SU-DHL-6 (cell line): Measurements from ENCODE around the gene GLIPR2.

Source experiments
- H2AFZ ChIP-seq: fragments of 200-600 bp; sonication (generic); 2 replicates; pipeline ENCODE4 v1.6.1; 2014; ENCODE audit warnings: low read depth, mild to moderate bottlenecking, moderate library complexity, mixed read lengths, antibody characterized with exemption, low read length; ENCODE audit not compliant: severe bottlenecking
- H3F3A ChIP-seq: fragments of 200-600 bp; shearing (Covaris generic); 2 replicates; pipeline ENCODE4 v1.6.0; 2016; ENCODE audit warnings: antibody characterized with exemption, mild to moderate bottlenecking; ENCODE audit not compliant: insufficient read depth
- H3K27ac ChIP-seq: fragments of 200-600 bp; sonication (generic); 2 replicates; pipeline ENCODE4 v1.5.1; 2016; ENCODE audit warnings: low read depth, mild to moderate bottlenecking, low read length, moderate library complexity, mixed read lengths
- H3K27me3 ChIP-seq: fragments of 200-600 bp; sonication (generic), shearing (Covaris generic); 2 replicates; pipeline ENCODE4 v1.6.0; 2014; ENCODE audit warnings: mild to moderate bottlenecking, low read length
- H3K36me3 ChIP-seq: fragments of 200-600 bp; sonication (generic); 2 replicates; pipeline ENCODE4 v1.6.1; 2014; ENCODE audit warnings: mild to moderate bottlenecking, low read length, mixed read lengths
- H3K4me2 ChIP-seq: fragments of 300-600, 200-600 bp; shearing (Covaris generic), sonication (generic); 2 replicates; pipeline ENCODE4 v1.6.0; 2014; ENCODE audit warnings: low read length, low read depth, mild to moderate bottlenecking; ENCODE audit not compliant: poor library complexity, severe bottlenecking
- H3K4me3 ChIP-seq: fragments of 200-600 bp; sonication (generic); 2 replicates; pipeline ENCODE4 v1.5.1; 2014; ENCODE audit warnings: antibody characterized with exemption, low read length, mild to moderate bottlenecking, mixed read lengths; ENCODE audit not compliant: insufficient read depth, poor library complexity, severe bottlenecking
- H3K79me2 ChIP-seq: fragments of 200-600 bp; sonication (generic); 2 replicates; pipeline ENCODE4 v1.6.1; 2014; ENCODE audit warnings: mild to moderate bottlenecking, low read length, moderate library complexity; ENCODE audit not compliant: insufficient read depth
- H3K9ac ChIP-seq: fragments of 200-600 bp; sonication (generic); 2 replicates; pipeline ENCODE4 v1.7.0; 2014; ENCODE audit warnings: mild to moderate bottlenecking, low read length
- H3K9me2 ChIP-seq: fragments of 200-600 bp; sonication (generic); replicated peaks from 2 replicates; pipeline ENCODE4 v1.6.1; 2014; ENCODE audit warnings: low read length; ENCODE audit not compliant: insufficient read depth
- H3K9me3 ChIP-seq: fragments of 200-600 bp; sonication (generic); 2 replicates; pipeline ENCODE4 v1.6.1; 2014; ENCODE audit warnings: low read length, mixed read lengths; ENCODE audit not compliant: insufficient read depth
- H4K20me1 ChIP-seq: fragments of 200-600 bp; sonication (generic); 2 replicates; pipeline ENCODE4 v1.6.1; 2014; ENCODE audit warnings: low read depth, mild to moderate bottlenecking, antibody characterized with exemption, low read length, moderate library complexity, mixed read lengths
- EZH2phosphoT487 ChIP-seq: fragments of 200-600 bp; sonication (generic), shearing (Covaris generic); conservative IDR thresholded peaks from 2 replicates; pipeline ENCODE4 v1.6.1; 2018; ENCODE audit warnings: mild to moderate bottlenecking, antibody characterized with exemption, low read length, moderate library complexity, mixed read lengths
- TF ChIP-seq, protein P1 (sequence below): fragments of 200-600 bp; sonication (generic); IDR thresholded peaks from one replicate; pipeline ENCODE4 v1.5.1; 2017; ENCODE audit warnings: antibody characterized with exemption, mild to moderate bottlenecking, low read length, moderate library complexity; ENCODE audit not compliant: insufficient read depth, poor library complexity, severe bottlenecking

GLIPR2 gene

DNA sequence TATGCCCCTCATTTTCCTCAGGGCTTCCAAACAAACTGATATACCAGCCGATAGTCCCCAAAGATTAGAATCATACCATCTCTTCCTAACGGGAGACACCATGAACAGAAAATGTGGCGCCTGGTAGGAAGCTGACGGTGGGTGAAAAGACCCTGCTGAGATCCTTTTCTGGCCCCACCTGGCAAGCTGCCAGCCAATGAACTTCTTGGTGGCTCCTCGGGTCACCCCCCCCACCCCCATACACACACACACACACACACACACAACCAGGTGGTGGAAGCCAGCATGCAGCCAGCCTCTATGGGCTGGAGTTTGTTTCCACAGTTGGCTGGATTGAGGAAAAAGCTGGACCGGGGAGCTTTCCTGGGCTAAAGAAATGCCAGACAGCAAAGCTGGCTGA, 27.8 kb downstream of the GLIPR2 start:
- Histone ChIP-seq H3K79me2 (no peaks in the 10 kb centered on the region), H3K9ac (no peak overlapping the region), H2AFZ (no peak overlapping the region), H3K4me2 (no peak overlapping the region), H4K20me1 (no peaks in the 10 kb centered on the region), H3K9me3 (no peaks in the 10 kb centered on the region), H3K4me3 (no peak overlapping the region), H3K27ac (no peak overlapping the region), H3K9me2 (no peaks in the 10 kb centered on the region), H3F3A (no peaks in the 10 kb centered on the region), H3K27me3 (no peaks in the 10 kb centered on the region), H3K36me3 (no peaks in the 10 kb centered on the region)
- no peak for TF ChIP-seq EZH2phosphoT487
- TF ChIP-seq, protein P1, sequence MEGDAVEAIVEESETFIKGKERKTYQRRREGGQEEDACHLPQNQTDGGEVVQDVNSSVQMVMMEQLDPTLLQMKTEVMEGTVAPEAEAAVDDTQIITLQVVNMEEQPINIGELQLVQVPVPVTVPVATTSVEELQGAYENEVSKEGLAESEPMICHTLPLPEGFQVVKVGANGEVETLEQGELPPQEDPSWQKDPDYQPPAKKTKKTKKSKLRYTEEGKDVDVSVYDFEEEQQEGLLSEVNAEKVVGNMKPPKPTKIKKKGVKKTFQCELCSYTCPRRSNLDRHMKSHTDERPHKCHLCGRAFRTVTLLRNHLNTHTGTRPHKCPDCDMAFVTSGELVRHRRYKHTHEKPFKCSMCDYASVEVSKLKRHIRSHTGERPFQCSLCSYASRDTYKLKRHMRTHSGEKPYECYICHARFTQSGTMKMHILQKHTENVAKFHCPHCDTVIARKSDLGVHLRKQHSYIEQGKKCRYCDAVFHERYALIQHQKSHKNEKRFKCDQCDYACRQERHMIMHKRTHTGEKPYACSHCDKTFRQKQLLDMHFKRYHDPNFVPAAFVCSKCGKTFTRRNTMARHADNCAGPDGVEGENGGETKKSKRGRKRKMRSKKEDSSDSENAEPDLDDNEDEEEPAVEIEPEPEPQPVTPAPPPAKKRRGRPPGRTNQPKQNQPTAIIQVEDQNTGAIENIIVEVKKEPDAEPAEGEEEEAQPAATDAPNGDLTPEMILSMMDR = no peak

DNA sequence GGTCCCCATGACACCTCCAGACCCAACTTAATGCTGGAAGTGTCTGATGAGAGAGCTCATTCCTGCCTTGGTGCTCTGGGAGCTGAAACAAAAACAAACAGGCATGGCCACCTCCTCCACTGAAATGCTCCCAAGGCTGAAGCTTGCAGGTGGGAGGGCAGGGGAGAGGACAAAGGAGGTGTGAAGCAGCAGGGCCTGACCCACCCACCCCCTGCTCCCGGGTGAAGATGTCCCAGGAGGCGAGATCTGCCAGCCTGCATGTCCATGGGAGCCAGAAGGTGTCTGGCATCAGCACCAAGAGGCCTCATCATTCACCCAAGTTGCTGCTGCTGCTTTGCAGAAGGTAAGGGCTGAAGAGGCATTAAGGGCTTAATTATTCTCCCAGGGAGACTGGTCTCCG, 28.5 kb downstream of the GLIPR2 start:
- no peaks in the 10 kb centered on the region for H3K36me3 ChIP-seq
- no peaks in the 10 kb centered on the region for H3K9me3 ChIP-seq
- no peak overlapping the region for H3K9ac ChIP-seq
- no peaks in the 10 kb centered on the region for H3F3A ChIP-seq
- H3K27me3 ChIP-seq = no peaks in the 10 kb centered on the region
- H3K9me2 ChIP-seq = no peaks in the 10 kb centered on the region
- no peak overlapping the region for H3K4me3 ChIP-seq
- H2AFZ ChIP-seq = no peak overlapping the region
- no peak overlapping the region for H3K27ac ChIP-seq
- H3K4me2 ChIP-seq = no peak overlapping the region
- TF ChIP-seq, protein P1 = no peak
- no peaks in the 10 kb centered on the region for H3K79me2 ChIP-seq
- no peaks in the 10 kb centered on the region for H4K20me1 ChIP-seq

DNA sequence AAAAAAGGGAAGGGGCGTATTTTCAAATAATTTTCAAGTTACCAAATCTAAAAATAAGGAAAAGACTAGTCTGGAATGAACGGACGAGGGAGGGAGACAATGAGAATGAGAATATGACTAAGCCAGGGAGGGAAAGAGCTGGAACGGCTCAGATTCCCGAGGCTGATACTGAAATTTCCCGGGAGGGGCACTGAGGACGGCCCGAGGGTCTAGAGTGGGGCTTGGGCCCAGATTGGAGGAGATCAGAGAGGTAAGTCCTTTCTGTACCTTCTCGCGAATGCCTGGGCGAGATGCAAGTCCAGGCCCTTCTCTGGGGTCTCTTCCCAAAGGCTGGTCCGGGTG, 29.3 kb downstream of the GLIPR2 start:
- Histone ChIP-seq H3K9ac (peak overlapping the region; percentile 49; the same call in 1 of the 2 replicates), H3F3A (no peaks in the 10 kb centered on the region), H3K9me2 (no peaks in the 10 kb centered on the region), H3K27ac (no peak overlapping the region), H3K27me3 (no peaks in the 10 kb centered on the region), H3K79me2 (no peaks in the 10 kb centered on the region), H3K4me3 (peak overlapping the region; percentile 63), H3K4me2 (peak overlapping the region; percentile 65), H3K9me3 (no peaks in the 10 kb centered on the region), H4K20me1 (no peaks in the 10 kb centered on the region), H3K36me3 (no peaks in the 10 kb centered on the region), H2AFZ (peak overlapping the region; percentile 97)
- TF ChIP-seq, protein P1 = no peak
- no peak for TF ChIP-seq EZH2phosphoT487
